GM13977 (cell line): Measurements from ENCODE around the gene THADA.
A peak's percentile ranks its signal among the peaks of the same experiment; 100 is the strongest.

Experiments
- DNase-seq: peaks from one replicate; pipeline ENCODE4 v3.0.0; 2012; ENCODE audit warnings: low spot score
- in situ Hi-C: fragments of 300-500 bp; cut with MboI; formaldehyde crosslinking; loops from one replicate; pipeline ENCODE4 v1.12.0; 2022; ENCODE audit warnings: low sequenced_read_pairs, low pct_unique_long_range_greater_than_20kb, mixed read lengths, inconsistent platforms; ENCODE audit not compliant: unreplicated experiment
- TF ChIP-seq, protein P1 (sequence below): IDR thresholded peaks from 2 replicates; pipeline ENCODE4 v1.5.1; 2012; ENCODE audit warnings: mild to moderate bottlenecking, control low read depth; ENCODE audit not compliant: insufficient read depth; ENCODE audit errors: extremely low read depth, missing control alignments

THADA gene

GRCh38 chr2:43224131-43224570 is 371.7 kb downstream of the THADA start:
- TF ChIP-seq, protein P1, sequence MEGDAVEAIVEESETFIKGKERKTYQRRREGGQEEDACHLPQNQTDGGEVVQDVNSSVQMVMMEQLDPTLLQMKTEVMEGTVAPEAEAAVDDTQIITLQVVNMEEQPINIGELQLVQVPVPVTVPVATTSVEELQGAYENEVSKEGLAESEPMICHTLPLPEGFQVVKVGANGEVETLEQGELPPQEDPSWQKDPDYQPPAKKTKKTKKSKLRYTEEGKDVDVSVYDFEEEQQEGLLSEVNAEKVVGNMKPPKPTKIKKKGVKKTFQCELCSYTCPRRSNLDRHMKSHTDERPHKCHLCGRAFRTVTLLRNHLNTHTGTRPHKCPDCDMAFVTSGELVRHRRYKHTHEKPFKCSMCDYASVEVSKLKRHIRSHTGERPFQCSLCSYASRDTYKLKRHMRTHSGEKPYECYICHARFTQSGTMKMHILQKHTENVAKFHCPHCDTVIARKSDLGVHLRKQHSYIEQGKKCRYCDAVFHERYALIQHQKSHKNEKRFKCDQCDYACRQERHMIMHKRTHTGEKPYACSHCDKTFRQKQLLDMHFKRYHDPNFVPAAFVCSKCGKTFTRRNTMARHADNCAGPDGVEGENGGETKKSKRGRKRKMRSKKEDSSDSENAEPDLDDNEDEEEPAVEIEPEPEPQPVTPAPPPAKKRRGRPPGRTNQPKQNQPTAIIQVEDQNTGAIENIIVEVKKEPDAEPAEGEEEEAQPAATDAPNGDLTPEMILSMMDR: peak; percentile 79
- in situ Hi-C loops: loop anchor here (10.0 kb wide), 2 partner anchors 59 to 261 kb away; no protein-coding TSS in a partner anchor
- peak; percentile 64 for DNase-seq

- DNase-seq: no peak
- TF ChIP-seq, protein P1: no peak
- in situ Hi-C loops: loop anchor here (10.0 kb wide), 2 partner anchors 59 to 261 kb away; no protein-coding TSS in a partner anchor
Observed at GRCh38 chr2:43223521-43224001, 372.3 kb downstream of the THADA start.

- TF ChIP-seq, protein P1: no peak
- in situ Hi-C loops: loop anchor here (10.0 kb wide), 2 partner anchors 58 to 262 kb away; no protein-coding TSS in a partner anchor
- no peak for DNase-seq
Observed at GRCh38 chr2:43222475-43223309, 373.1 kb downstream of the THADA start.

GRCh38 chr2:43221763-43222474 is 373.9 kb downstream of the THADA start:
- no peak for DNase-seq
- TF ChIP-seq, protein P1: no peak
- in situ Hi-C loops: loop anchor here (10.0 kb wide), 2 partner anchors 57 to 263 kb away; no protein-coding TSS in a partner anchor

- TF ChIP-seq, protein P1: no peak
- in situ Hi-C loops: loop anchor here (10.0 kb wide), 2 partner anchors 56 to 264 kb away; no protein-coding TSS in a partner anchor
- no peak for DNase-seq
Observed at GRCh38 chr2:43221124-43221762, 374.6 kb downstream of the THADA start.

- no peak for DNase-seq
- in situ Hi-C loops: loop anchor here (10.0 kb wide), 2 partner anchors 56 to 264 kb away; no protein-coding TSS in a partner anchor
- TF ChIP-seq, protein P1: no peak
Observed at GRCh38 chr2:43220760-43221123, 375.1 kb downstream of the THADA start.
